GM18520 (cell line): Measurements from ENCODE around the gene SLC22A23.

Experiments
- ATAC-seq: cut with Tn5 transposase; IDR thresholded peaks from one replicate; pipeline ENCODE4 v1.9.1; 2021; ENCODE audit not compliant: unreplicated experiment

The SLC22A23 gene

DNA sequence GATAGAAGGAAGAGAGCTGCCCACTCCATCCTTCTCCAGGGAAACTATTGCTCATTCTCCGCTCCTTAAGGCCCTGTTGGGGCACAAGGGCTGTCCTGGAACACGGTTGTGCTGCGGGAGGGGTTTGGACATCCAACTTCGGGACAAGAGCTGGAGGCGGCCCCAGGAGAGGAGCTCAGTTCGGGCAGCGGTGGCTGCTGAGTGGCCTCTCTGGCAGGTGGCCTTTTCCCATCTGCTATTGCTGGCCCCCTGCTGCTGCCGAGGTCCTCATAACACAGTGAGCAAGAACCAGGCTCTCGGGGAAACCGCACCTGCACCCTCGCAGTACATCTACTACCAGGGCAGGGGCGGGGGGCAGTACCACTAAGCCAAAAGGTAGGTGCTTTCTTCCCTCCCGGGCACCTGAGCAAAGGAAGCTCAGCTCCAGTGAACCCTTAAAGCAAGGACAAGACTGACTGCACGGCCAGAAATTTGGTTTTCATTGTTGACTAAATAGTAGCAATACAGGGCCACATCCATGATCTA lies 134.4 kb downstream of the SLC22A23 start:
- no peak for ATAC-seq

DNA sequence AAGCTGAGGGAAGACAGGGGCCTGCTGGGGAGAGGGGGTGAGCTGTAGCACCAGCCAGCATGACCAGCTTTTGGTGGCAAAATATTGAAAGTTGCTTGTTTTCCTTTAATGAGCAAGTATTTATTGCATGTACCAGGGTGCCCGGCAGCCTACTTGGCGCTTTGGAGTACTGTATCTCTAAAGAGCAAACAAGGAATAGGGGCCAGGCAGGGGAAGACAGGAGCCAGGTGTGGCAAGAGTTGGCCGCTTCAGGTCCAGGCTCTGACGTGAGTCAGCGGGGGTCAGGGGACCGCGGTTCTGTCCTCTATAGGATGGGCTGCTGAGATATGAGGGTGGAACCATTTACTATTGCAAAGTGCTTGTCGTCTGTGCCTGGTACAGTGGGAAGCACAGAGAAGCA lies 135.0 kb downstream of the SLC22A23 start:
- ATAC-seq = no peak

DNA sequence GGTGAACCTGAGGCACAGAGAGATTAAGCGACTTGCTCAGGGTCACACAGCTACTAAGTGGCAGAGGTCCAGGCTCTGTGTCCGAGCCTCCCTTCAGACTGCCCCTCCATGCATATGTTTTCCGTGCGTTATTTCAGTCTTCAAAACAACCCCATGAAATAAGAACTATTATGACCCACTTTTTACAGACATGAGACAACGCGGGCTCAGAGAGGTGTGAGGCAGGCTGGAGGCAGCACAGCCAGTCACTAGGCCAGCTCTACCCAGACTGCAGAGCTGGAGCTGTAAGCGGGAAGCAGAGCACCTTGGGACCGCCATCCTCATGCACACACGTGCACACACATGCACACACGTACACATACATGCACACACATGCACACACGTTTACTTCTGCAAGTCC lies 135.8 kb downstream of the SLC22A23 start:
- no peak for ATAC-seq

- ATAC-seq = no peak
Observed at GRCh38 chr6:3320238-3320811, 136.5 kb downstream of the SLC22A23 start.

GRCh38 chr6:3319610-3320200 lies 137.1 kb downstream of the SLC22A23 start:
- ATAC-seq = no peak

- ATAC-seq = no peak
Observed at GRCh38 chr6:3318821-3319540, 137.9 kb downstream of the SLC22A23 start.

DNA sequence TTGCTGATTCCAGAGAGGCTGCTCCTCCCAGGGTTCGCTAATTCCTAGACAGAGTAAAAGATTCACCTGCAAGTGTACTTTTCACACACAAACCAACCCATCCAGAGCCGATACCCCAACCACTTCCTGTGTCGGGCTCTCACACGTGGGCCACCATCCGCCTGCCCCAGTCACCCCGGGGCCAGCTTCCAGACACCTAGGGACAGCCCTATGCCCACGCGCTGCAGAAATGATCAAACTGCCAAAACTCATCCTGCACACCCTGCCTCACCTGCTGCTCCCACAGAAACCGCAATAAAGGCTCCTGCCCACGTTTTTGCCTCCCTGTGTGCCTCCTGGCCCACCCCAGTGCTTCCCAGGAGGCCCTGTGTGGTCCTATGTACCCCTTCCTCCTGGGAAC lies 138.6 kb downstream of the SLC22A23 start:
- no peak for ATAC-seq

GRCh38 chr6:3317741-3318211 lies 139.1 kb downstream of the SLC22A23 start:
- ATAC-seq = no peak

- ATAC-seq = no peak
Observed at GRCh38 chr6:3316818-3317217, 140.0 kb downstream of the SLC22A23 start.

DNA sequence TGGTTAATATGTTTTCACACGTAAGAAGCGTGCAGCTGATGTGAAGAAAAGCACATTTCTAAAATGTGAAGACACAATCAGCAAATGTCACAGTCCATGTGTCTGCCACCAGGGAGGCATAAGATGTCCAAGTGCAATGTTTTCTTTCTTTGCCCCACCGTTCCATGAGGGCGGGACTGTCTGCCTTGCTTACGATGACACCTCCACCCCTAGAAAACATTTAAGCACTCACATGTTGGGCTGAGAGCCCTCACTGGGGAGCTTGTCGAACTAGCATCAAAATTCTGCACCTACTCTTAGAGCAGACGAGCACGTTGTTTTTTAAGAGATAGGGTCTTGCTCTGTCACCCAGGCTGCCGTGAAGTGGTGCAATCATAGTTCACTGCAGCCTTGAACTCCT lies 140.5 kb downstream of the SLC22A23 start:
- ATAC-seq = no peak

DNA sequence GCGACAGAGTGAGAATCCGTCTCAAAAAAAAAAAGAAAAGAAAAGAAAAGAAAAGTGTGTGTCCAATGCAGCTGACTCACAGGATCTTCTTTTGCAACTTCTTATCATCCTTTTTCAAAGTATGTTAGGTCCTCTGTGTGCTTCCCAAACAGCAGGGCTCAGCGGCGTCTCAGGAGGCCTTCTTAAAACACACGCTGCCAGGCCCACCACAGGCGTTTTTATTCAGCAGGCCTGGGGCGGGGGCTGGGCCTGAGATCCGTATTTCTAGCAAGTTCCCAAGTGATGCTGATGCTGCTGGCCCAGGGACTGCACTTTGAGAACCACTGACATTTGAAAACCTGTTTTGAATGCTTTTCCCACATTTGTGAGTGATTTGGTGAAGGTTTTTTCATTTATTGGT lies 141.0 kb downstream of the SLC22A23 start:
- ATAC-seq = no peak

DNA sequence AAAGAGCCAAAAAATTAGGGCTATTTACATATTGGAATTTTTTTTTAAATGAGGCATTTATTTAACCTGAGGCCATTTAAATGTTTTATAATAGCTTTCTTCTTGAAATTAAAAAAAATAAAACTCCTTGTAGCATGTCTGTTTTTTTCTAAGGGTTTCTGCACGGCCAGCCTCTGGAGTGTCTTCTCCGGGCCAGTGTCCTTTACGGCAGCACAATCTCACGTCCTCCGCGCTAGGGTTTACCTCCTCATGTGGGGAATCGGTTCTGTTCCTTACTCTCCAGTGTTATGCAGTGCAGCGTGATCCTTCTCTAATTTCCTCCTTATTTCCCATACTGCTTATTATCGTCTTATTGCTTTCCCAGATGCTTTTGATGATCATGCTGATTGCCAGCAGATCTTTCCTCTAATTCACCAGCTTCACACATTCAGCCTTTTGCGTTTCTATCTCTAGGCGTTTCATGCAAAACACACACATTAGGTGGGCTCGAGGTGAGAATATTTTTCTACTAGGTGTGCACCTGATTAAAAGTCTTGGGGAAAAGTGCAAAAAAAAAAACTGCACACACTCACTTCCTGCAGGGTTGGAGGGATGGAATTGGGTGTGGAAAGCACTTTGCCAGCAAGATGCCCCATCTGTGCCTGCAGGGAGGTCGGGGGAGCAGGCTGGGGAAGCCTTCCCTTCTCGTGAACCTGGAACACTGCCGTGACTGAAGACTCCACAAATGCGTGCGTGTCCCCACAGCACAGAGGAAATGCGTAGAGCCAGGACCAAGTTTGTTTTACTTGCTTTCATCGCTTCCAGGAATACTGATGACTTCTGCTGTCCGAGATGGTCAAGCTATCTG lies 142.0 kb downstream of the SLC22A23 start:
- no peak for ATAC-seq

DNA sequence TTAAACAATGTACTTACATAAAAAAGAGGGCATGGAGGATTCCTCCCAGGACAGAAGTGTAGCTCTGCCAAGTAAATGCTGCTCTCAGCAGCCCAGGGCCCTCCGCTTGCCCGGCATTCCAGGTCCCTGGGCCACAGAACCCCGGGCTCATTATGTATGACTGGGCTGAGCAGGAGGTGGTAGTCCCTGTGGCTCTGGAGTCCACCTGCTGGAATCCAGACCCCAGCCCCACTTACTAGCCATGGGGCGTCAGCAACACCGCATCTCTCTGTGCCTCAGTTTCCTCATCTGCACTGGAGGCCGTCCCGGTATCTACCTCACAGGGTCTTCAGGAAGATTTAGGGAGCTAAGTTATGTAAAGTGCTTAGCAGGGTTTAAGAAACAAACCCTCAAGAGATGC lies 142.7 kb downstream of the SLC22A23 start:
- ATAC-seq = no peak

GRCh38 chr6:3312604-3313231 lies 144.1 kb downstream of the SLC22A23 start:
- no peak for ATAC-seq

DNA sequence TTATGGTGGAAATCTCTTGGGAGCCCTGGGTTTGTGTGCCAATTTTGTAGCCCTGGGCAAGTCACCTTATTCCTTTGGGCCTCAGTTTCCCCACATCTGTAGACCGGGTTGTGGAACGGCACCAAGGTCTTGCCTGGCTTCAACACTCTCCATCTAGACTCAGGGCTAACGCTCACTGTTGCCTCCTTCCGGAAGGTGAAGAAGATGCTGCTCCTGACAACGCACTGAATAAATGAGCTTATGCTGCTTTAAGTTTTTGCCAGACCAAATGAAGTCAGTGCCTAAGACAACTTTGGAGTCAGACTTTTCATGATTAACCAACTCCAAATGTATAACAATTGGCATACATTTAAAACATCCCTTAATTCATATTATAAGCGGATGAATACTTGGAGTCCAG lies 145.0 kb downstream of the SLC22A23 start:
- ATAC-seq = no peak

DNA sequence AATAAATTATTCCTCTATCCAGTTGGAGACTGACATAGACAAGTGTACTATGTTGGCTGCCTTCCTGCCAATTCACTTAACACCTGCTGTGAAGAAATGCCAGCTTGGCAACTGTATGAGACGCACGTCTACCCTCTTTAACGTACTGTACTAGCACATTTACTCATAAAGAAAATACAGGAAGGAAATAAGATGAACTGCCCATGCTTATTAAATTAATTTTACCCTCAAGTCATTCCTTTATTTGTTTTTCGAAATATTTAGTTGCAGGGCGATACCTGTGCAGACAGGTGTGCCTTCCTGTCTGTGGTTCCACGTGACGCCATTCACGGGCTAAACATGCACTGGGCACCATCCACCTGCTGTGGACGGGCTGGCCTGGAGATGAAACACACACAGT lies 146.1 kb downstream of the SLC22A23 start:
- no peak for ATAC-seq

DNA sequence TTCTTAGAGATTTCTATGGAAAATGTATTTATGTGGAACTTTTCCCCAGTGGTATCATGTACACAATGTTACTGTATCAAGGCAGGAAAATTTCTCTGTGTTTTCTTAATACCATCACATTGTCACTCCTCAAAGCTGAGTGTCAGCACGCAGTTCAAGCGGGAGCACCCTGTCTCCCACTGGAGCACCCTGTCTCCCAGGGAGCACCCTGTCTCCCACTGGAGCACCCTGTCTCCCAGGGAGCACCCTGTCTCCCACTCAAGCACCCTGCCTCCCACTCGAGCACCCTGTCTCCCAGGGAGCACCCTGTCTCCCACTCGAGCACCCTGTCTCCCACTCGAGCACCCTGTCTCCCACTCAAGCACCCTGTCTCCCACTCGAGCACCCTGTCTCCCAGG lies 146.8 kb downstream of the SLC22A23 start:
- ATAC-seq = no peak

DNA sequence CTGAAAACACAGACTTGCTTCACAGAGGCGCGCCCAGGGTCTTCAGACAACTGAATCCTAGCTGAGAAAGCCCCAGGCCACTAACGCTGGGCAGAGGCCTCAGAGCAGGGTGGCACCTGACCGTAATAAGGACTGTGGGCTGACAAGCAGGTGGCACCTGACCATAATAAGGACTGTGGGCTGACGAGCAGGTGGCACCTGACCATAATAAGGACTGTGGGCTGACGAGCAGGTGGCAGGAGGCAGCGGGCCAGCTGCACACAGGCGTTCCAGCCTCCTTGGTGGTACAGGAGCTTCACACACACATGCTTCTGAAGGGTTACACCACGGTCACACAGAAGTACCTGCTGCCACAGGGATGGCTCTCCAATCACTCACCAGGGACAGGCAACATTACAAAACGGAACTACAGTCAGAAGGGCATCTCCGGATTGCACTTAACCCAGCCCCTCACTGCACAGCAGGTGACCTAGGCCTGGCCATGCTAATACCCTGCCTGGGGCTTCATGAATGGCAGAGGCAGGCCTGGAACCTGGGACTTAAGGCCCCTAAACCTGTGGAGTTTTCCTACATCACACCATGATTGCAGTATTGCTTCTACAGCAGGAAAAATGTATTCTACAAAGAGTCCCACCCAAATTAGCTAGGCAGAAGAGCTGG lies 147.3 kb downstream of the SLC22A23 start:
- no peak for ATAC-seq

DNA sequence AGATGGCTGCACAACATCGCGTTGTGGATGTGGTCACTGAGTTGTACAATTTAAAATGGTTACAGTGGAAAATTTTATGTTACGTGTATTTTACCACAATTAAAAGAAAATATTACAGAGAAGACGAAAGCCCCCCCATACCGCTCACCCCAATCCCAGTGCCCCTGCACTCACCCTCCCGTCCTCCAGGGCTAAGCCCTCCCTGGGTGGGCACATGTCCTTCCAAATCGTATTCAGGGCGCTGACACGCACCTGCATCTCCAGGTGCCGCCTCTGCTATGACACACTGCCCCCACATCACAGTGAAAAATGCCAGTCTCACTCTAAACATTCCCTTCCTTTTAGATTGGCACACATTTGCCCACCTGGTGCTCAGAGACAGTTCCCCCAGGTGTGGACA lies 148.7 kb downstream of the SLC22A23 start:
- ATAC-seq = no peak

DNA sequence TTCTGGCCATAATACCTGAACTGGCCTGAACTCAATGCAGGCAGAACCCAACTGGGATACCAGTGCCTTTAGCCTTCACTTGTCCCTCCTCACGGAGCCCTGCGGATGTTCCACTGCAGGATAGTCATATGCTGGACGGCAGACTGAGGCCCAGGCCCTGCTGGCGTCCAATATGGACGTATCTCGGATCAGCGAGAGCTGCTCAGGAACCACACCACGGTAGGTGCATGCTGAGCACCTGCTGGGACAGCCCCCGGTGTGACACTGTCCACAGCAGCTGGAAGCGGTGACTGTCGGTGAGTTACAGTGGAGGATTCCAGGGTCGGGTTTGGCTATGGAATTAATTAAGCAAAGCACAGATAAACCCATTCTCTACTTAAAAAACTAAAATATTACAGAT lies 149.4 kb downstream of the SLC22A23 start:
- ATAC-seq = no peak
